OCI-M1 (cell line): Measurements from ENCODE around the gene OTUD7B.
"Not testable (repeated sequence)": the region's sequence is repeated elsewhere in the genome, so short reads cannot be mapped to it uniquely, and the experiment has no call there.

Experiments
- DNase-seq: peaks from one replicate; lab custom pipeline; 2025; lab: John Stamatoyannopoulos, UW

Gene OTUD7B

GRCh38 chr1:149945206-149945605 lies 65.3 kb downstream of the OTUD7B start:
- no peak for DNase-seq

GRCh38 chr1:149942885-149943284 lies 67.6 kb downstream of the OTUD7B start:
- no peak for DNase-seq

GRCh38 chr1:149942207-149942606 lies 68.3 kb downstream of the OTUD7B start:
- DNase-seq, result no peak

- no peak for DNase-seq
Observed at GRCh38 chr1:149940427-149940826, 70.1 kb downstream of the OTUD7B start.

- DNase-seq, result not testable (repeated sequence)
Observed at GRCh38 chr1:149938668-149939003, 71.9 kb downstream of the OTUD7B start.

- peak; percentile 47 for DNase-seq
Observed at GRCh38 chr1:149937759-149938158, 72.8 kb downstream of the OTUD7B start.

- peak; percentile 48 for DNase-seq
Observed at GRCh38 chr1:149936992-149937705, 73.4 kb downstream of the OTUD7B start.

GRCh38 chr1:149936170-149936991 lies 74.1 kb downstream of the OTUD7B start, which contains the start of gene MTMR11:
Gene MTMR11, minus strand, starts transcription at chr1:149936879. Its CDS starts 232 bp downstream, at chr1:149936647.
- peak; percentile 43 for DNase-seq

GRCh38 chr1:149934356-149934755 lies 76.2 kb downstream of the OTUD7B start:
- no peak for DNase-seq

- no peak for DNase-seq
Observed at GRCh38 chr1:149933208-149933607, 77.3 kb downstream of the OTUD7B start.

- no peak for DNase-seq
Observed at GRCh38 chr1:149932474-149932873, 78.1 kb downstream of the OTUD7B start.

- no peak for DNase-seq
Observed at GRCh38 chr1:149931212-149931790, 79.2 kb downstream of the OTUD7B start.

GRCh38 chr1:149929856-149930255 lies 80.7 kb downstream of the OTUD7B start:
- DNase-seq, result no peak

- DNase-seq, result no peak
Observed at GRCh38 chr1:149928401-149928724, 82.2 kb downstream of the OTUD7B start.

GRCh38 chr1:149927563-149928400 lies 82.7 kb downstream of the OTUD7B start, which contains the start of gene SF3B4:
Gene SF3B4, minus strand, starts transcription at chr1:149927803. Its CDS starts 44 bp downstream, at chr1:149927759.
- peak; percentile 97 for DNase-seq

- no peak for DNase-seq
Observed at GRCh38 chr1:149927056-149927562, 83.4 kb downstream of the OTUD7B start.

GRCh38 chr1:149926296-149926695 lies 84.2 kb downstream of the OTUD7B start:
- DNase-seq, result no peak

- no peak for DNase-seq
Observed at GRCh38 chr1:149925751-149926150, 84.8 kb downstream of the OTUD7B start.

- no peak for DNase-seq
Observed at GRCh38 chr1:149925345-149925744, 85.2 kb downstream of the OTUD7B start.

GRCh38 chr1:149923626-149924025 lies 86.9 kb downstream of the OTUD7B start:
- no peak for DNase-seq

- no peak for DNase-seq
Observed at GRCh38 chr1:149917571-149918144, 92.9 kb downstream of the OTUD7B start, which contains the start of gene SV2A. Gene SV2A, minus strand, starts transcription at chr1:149917844. Its CDS starts 4,004 bp downstream, at chr1:149913840.
